HS-27A (cell line): ENCODE measurements around the gene PNISR.
"Not testable (repeated sequence)": the region's sequence is repeated elsewhere in the genome, so short reads cannot be mapped to it uniquely, and the experiment has no call there.

Experiments used
- DNase-seq: peaks from one replicate; pipeline ENCODE4 v3.0.0-alpha.2; 2012; ENCODE audit warnings: low read depth, missing footprints

Gene PNISR

GRCh38 chr6:99424761-99425646 is at the start of gene PNISR:
Gene PNISR (minus strand): TSS chr6:99425308. CDS start chr6:99414659, 10,649 bp downstream.
- peak; percentile 83 for DNase-seq

- no peak for DNase-seq
Measured at GRCh38 chr6:99473730-99474129, 48.6 kb upstream of the PNISR start.

- DNase-seq = no peak
Measured at GRCh38 chr6:99471638-99472037, 46.5 kb upstream of the PNISR start.

- no peak for DNase-seq
Measured at GRCh38 chr6:99467509-99468106, 42.5 kb upstream of the PNISR start.

- not testable (repeated sequence) for DNase-seq
Measured at GRCh38 chr6:99459133-99459532, 34.0 kb upstream of the PNISR start.

- DNase-seq = no peak
Measured at GRCh38 chr6:99458319-99458718, 33.2 kb upstream of the PNISR start.

GRCh38 chr6:99446076-99446475 is 21.0 kb upstream of the PNISR start:
- DNase-seq = no peak

- no peak for DNase-seq
Measured at GRCh38 chr6:99434702-99435530, 9.8 kb upstream of the PNISR start.

- DNase-seq = no peak
Measured at GRCh38 chr6:99432877-99433276, 7.8 kb upstream of the PNISR start.

GRCh38 chr6:99431901-99432300 is 6.8 kb upstream of the PNISR start:
- DNase-seq = no peak

- no peak for DNase-seq
Measured at GRCh38 chr6:99427988-99428387, 2.9 kb upstream of the PNISR start.

- DNase-seq = no peak
Measured at GRCh38 chr6:99426451-99426757, 1.3 kb upstream of the PNISR start.

- peak; percentile 62 for DNase-seq
Measured at GRCh38 chr6:99425647-99426450, 741 bp upstream of the PNISR start.

- DNase-seq = no peak
Measured at GRCh38 chr6:99424022-99424421, 1.1 kb downstream of the PNISR start.

GRCh38 chr6:99422912-99423311 is 2.2 kb downstream of the PNISR start:
- DNase-seq = no peak

GRCh38 chr6:99416892-99417767 is 8.0 kb downstream of the PNISR start:
- no peak for DNase-seq

GRCh38 chr6:99416226-99416625 is 8.9 kb downstream of the PNISR start:
- no peak for DNase-seq

- no peak for DNase-seq
Measured at GRCh38 chr6:99415446-99415845, 9.7 kb downstream of the PNISR start.

GRCh38 chr6:99412065-99412464 is 13.0 kb downstream of the PNISR start:
- no peak for DNase-seq

GRCh38 chr6:99409672-99410071 is 15.4 kb downstream of the PNISR start:
- DNase-seq = no peak

- DNase-seq = no peak
Measured at GRCh38 chr6:99407076-99407475, 18.0 kb downstream of the PNISR start.
